ENCODE data around the gene GARRE1.

The GARRE1 gene

DNA sequence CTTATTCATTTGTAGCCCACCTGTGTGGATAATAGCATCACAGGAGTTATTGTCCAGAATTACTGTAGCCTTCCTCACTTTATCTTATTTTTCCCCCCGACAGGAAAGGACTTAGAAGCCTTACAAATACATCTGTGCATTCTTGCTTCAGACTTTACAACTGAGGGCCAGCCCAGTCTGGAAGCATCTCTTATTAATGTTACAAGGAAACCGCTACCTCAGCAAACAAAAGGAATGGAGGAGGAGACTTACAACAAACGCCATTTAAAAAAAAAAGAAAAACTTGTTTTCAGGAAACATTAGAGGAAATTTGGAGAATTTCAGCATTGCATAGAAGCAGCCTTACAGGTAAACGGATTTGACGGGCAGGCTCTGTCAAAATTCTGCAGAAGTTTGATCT is 45.2 kb downstream of the GARRE1 start:
- no peak for DNase-seq

GRCh38 chr19:34300380-34300779 is 46.0 kb downstream of the GARRE1 start:
- no peak for DNase-seq

DNA sequence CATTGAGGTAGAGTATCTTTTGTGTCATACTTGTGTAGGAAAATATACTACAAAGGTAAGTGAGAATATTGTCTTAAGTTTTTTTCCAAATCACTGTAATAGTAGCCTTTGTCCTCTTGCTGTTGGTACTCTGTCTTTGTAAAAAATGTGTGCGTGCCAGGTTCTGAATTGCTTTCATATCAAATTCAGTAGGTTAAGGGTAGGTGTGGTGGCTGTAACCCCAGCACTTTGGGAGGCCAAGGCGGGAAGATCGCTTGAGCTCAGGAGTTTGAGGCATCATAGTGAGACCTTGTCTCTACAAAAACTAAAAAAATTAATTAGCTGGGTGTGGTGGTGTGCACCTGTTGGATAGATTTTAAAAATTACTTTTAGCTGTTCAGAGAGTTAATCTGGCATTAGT is 46.6 kb downstream of the GARRE1 start:
- no peak for DNase-seq
